HEK293 (cell line): Measurements from ENCODE around the gene CRIM1.

ENCODE experiments used
- CTCF ChIA-PET: fragments of 350-600 bp; formaldehyde crosslinking; extraction: SDS; loops from one replicate; lab custom pipeline; 2021; ENCODE audit warnings: antibody characterized with exemption; lab: Yijun Ruan, JAX
- POLR2A ChIA-PET: fragments of 300-600 bp; formaldehyde crosslinking; extraction: SDS; loops from one replicate; lab custom pipeline; 2020; ENCODE audit warnings: antibody characterized with exemption, inconsistent platforms; lab: Yijun Ruan, JAX
- H3K27ac ChIP-seq: fragments of 200-500 bp; sonication (Bioruptor generic); 2 replicates; pipeline ENCODE4 v1.5.1; 2014; ENCODE audit warnings: low read depth, low read length, control low read depth, inconsistent platforms; ENCODE audit errors: extremely low read depth
- H3K36me3 ChIP-seq, 2 experiments: fragments of 200-500 bp in 1 of 2; sonication (Bioruptor generic) in 1 of 2; 1 replicate in 1 of 2; 2 replicates in 1 of 2; pipeline ENCODE4 v1.5.1; 2014 to 2017; ENCODE audit warnings: inconsistent platforms in 2 of 2, low read length in 2 of 2; ENCODE audit not compliant: control insufficient read depth in 2 of 2, insufficient read depth in 1 of 2
- H3K4me1 ChIP-seq: fragments of 200-500 bp; sonication (Bioruptor generic); 2 replicates; pipeline ENCODE4 v1.5.1; 2014; ENCODE audit warnings: mild to moderate bottlenecking, low read length, inconsistent platforms; ENCODE audit not compliant: control insufficient read depth, insufficient read depth
- H3K4me3 ChIP-seq: 2 replicates; pipeline ENCODE4 v1.5.1; 2011; ENCODE audit warnings: low read depth, mild to moderate bottlenecking, control low read depth, low read length, moderate library complexity
- H3K9me3 ChIP-seq: fragments of 200-500 bp; sonication (Bioruptor generic); 2 replicates; pipeline ENCODE4 v1.5.1; 2014; ENCODE audit warnings: low read depth, low read length, inconsistent platforms; ENCODE audit not compliant: control insufficient read depth, insufficient read depth
- KLF1 ChIP-seq: fragments of 450-650 bp; formaldehyde crosslinking; IDR thresholded peaks from 2 replicates; pipeline ENCODE4 v1.5.1; 2016; ENCODE audit warnings: missing biosample characterization, missing genetic modification characterization
- MZF1 ChIP-seq: fragments of 450-650 bp; formaldehyde crosslinking; IDR thresholded peaks from 2 replicates; pipeline ENCODE4 v1.5.1; 2017; ENCODE audit warnings: missing biosample characterization, missing genetic modification characterization, borderline replicate concordance
- SCRT1 ChIP-seq: fragments of 450-650 bp; formaldehyde crosslinking; IDR thresholded peaks from 2 replicates; pipeline ENCODE4 v1.5.1; 2016; ENCODE audit warnings: missing biosample characterization, missing genetic modification characterization, borderline replicate concordance
- SCRT2 ChIP-seq: fragments of 450-650 bp; formaldehyde crosslinking; IDR thresholded peaks from 2 replicates; pipeline ENCODE4 v1.5.1; 2016; ENCODE audit warnings: missing biosample characterization, missing genetic modification characterization
- TRIM28 ChIP-seq: IDR thresholded peaks from 2 replicates; pipeline ENCODE4 v1.6.1; 2011; ENCODE audit warnings: low read length, control low read depth, borderline replicate concordance
- ZBTB20 ChIP-seq: fragments of 450-650 bp; formaldehyde crosslinking; IDR thresholded peaks from 2 replicates; pipeline ENCODE4 v1.5.1; 2016; ENCODE audit warnings: missing biosample characterization, missing genetic modification characterization
- ZNF2 ChIP-seq: fragments of 450-650 bp; formaldehyde crosslinking; IDR thresholded peaks from 2 replicates; pipeline ENCODE4 v1.5.1; 2016; ENCODE audit warnings: missing biosample characterization, missing genetic modification characterization
- ZNF335 ChIP-seq: fragments of 450-650 bp; formaldehyde crosslinking; conservative IDR thresholded peaks from 2 replicates; pipeline ENCODE4 v1.5.1; 2016; ENCODE audit warnings: missing biosample characterization, missing genetic modification characterization
- ZNF362 ChIP-seq: fragments of 450-650 bp; formaldehyde crosslinking; IDR thresholded peaks from 2 replicates; pipeline ENCODE4 v1.5.1; 2016; ENCODE audit warnings: missing biosample characterization, missing genetic modification characterization
- ZNF394 ChIP-seq: fragments of 450-650 bp; formaldehyde crosslinking; IDR thresholded peaks from 2 replicates; pipeline ENCODE4 v1.5.1; 2016; ENCODE audit warnings: missing biosample characterization, missing genetic modification characterization, mild to moderate bottlenecking, moderate library complexity, borderline replicate concordance
- ZNF747 ChIP-seq: fragments of 450-650 bp; formaldehyde crosslinking; IDR thresholded peaks from 2 replicates; pipeline ENCODE4 v1.5.1; 2016; ENCODE audit warnings: missing biosample characterization, missing genetic modification characterization
- TF ChIP-seq, protein P1 (sequence below): fragments of 450-650 bp; formaldehyde crosslinking; IDR thresholded peaks from 2 replicates; pipeline ENCODE4 v1.5.1; 2016; ENCODE audit warnings: missing biosample characterization, missing genetic modification characterization, low read depth
- TF ChIP-seq, protein P2 (sequence below): fragments of 450-650 bp; formaldehyde crosslinking; conservative IDR thresholded peaks from 2 replicates; pipeline ENCODE4 v1.5.1; 2016; ENCODE audit warnings: low read depth, missing biosample characterization, missing genetic modification characterization
- TF ChIP-seq, protein P3 (sequence below): fragments of 450-650 bp; formaldehyde crosslinking; IDR thresholded peaks from 2 replicates; pipeline ENCODE4 v1.5.1; 2016; ENCODE audit warnings: missing biosample characterization, missing genetic modification characterization

CRIM1 gene

GRCh38 chr2:36376319-36376765 lies 20.8 kb downstream of the CRIM1 start (continued):
- TF ChIP-seq, protein P1, sequence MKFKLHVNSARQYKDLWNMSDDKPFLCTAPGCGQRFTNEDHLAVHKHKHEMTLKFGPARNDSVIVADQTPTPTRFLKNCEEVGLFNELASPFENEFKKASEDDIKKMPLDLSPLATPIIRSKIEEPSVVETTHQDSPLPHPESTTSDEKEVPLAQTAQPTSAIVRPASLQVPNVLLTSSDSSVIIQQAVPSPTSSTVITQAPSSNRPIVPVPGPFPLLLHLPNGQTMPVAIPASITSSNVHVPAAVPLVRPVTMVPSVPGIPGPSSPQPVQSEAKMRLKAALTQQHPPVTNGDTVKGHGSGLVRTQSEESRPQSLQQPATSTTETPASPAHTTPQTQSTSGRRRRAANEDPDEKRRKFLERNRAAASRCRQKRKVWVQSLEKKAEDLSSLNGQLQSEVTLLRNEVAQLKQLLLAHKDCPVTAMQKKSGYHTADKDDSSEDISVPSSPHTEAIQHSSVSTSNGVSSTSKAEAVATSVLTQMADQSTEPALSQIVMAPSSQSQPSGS (tag by site-specific recombination) = no peak
- no peak for TF ChIP-seq ZNF2 (tag by site-specific recombination)
- TF ChIP-seq ZNF747 (tag by site-specific recombination) = no peak
- TF ChIP-seq ZNF394 (tag by site-specific recombination) = no peak
- no peak for TF ChIP-seq KLF1 (tag by site-specific recombination)
- 0 out of 2 replicates have a peak, but pooled peaks have one; percentile 42 for TF ChIP-seq ZBTB20
- no peak for TF ChIP-seq ZNF335 (tag by site-specific recombination)
- TF ChIP-seq TRIM28 = no peak

DNA sequence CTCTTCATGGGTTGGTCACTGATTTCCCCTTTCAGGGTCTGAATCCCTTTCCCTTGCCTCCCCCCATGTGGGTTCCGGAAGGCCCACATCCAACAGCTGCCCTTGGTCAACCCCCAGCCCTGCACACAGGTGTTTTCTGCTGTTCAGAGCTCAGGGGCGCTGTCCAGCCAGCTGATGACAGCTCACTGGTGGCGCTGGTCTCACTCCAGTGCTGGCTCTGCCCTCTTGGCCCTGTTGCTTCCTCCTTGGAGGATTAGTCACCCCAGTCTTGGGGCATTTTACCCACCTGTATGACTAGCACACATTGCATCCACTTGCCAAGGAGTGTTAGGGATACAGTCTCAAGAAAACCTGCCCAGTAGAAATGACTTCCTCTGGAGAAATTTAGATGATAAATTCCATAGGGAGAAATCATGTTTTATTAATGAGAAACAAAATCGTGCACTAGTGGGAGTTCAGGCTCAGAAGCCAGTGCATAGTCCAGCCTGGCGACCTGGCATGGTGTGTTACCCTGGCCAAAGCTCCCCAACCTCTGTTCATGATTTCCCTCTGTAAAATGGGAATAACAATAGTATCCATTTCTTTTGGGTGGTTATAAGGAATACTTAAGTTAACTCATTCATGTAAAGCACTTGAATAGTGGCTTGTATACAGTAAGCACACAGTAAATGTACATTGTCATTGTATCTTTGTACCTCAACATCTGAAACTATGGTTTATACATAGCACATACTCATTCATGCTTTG lies 21.6 kb downstream of the CRIM1 start:
- CTCF ChIA-PET = interaction anchor here (0.7 to 1.2 kb wide), 5 partner anchors 10 to 83 kb away, joined by 3 to 4 read pairs (median 3); no protein-coding TSS in a partner anchor
- peak; percentile 90 for TF ChIP-seq SCRT2 (tag by site-specific recombination)
- TF ChIP-seq, protein P2, sequence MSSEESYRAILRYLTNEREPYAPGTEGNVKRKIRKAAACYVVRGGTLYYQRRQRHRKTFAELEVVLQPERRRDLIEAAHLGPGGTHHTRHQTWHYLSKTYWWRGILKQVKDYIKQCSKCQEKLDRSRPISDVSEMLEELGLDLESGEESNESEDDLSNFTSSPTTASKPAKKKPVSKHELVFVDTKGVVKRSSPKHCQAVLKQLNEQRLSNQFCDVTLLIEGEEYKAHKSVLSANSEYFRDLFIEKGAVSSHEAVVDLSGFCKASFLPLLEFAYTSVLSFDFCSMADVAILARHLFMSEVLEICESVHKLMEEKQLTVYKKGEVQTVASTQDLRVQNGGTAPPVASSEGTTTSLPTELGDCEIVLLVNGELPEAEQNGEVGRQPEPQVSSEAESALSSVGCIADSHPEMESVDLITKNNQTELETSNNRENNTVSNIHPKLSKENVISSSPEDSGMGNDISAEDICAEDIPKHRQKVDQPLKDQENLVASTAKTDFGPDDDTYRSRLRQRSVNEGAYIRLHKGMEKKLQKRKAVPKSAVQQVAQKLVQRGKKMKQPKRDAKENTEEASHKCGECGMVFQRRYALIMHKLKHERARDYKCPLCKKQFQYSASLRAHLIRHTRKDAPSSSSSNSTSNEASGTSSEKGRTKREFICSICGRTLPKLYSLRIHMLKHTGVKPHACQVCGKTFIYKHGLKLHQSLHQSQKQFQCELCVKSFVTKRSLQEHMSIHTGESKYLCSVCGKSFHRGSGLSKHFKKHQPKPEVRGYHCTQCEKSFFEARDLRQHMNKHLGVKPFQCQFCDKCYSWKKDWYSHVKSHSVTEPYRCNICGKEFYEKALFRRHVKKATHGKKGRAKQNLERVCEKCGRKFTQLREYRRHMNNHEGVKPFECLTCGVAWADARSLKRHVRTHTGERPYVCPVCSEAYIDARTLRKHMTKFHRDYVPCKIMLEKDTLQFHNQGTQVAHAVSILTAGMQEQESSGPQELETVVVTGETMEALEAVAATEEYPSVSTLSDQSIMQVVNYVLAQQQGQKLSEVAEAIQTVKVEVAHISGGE = no peak
- TF ChIP-seq, protein P3, sequence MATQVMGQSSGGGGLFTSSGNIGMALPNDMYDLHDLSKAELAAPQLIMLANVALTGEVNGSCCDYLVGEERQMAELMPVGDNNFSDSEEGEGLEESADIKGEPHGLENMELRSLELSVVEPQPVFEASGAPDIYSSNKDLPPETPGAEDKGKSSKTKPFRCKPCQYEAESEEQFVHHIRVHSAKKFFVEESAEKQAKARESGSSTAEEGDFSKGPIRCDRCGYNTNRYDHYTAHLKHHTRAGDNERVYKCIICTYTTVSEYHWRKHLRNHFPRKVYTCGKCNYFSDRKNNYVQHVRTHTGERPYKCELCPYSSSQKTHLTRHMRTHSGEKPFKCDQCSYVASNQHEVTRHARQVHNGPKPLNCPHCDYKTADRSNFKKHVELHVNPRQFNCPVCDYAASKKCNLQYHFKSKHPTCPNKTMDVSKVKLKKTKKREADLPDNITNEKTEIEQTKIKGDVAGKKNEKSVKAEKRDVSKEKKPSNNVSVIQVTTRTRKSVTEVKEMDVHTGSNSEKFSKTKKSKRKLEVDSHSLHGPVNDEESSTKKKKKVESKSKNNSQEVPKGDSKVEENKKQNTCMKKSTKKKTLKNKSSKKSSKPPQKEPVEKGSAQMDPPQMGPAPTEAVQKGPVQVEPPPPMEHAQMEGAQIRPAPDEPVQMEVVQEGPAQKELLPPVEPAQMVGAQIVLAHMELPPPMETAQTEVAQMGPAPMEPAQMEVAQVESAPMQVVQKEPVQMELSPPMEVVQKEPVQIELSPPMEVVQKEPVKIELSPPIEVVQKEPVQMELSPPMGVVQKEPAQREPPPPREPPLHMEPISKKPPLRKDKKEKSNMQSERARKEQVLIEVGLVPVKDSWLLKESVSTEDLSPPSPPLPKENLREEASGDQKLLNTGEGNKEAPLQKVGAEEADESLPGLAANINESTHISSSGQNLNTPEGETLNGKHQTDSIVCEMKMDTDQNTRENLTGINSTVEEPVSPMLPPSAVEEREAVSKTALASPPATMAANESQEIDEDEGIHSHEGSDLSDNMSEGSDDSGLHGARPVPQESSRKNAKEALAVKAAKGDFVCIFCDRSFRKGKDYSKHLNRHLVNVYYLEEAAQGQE = peak; percentile 91
- H3K27ac ChIP-seq = no peak overlapping the region

DNA sequence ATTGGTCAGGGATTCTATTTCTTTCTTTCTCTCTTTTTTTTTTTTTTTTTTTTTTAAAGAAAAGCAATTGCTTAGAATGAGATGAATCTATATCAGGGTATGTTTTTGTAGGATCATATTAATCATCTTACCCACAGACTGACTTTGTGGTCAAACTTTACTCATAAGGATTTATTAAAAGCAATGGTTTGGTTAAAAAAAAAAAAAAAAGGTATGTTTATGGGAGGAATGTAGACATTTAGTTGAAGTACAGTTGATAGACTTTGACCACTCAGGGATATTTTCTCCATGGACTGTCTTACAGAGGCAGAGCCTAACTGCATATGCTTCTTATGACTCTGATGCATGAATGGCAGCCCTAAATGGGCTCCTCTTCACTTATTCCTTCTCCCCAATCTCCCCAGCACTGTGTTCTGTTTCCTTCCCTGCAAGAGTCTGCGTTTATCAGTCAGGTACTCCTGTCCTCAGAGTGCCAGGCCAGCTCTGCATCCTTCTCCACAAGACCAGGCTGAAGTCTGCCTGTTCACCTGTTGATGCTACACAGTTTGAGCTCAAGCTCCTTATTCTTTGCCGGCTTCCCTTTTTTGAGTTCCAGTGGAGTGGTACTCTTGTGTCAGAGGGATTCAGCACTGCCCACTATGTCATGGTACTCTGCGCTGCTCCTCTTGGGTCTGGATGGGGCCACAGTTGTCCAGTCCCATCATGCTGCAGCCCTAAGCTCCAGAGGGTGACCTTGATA lies 24.3 kb downstream of the CRIM1 start:
- no peaks in the 10 kb centered on the region for H3K36me3 ChIP-seq
- CTCF ChIA-PET = no interaction called here
- H3K4me1 ChIP-seq = peaks cover 9% of the 10 kb centered on the region
- TF ChIP-seq ZNF362 (tag by site-specific recombination) (0 out of 2 replicates have a peak, but pooled peaks have one; percentile 34), SCRT2 (tag by site-specific recombination) (peak; percentile 93), SCRT1 (peak; percentile 58; the same call in 1 of the 2 replicates), MZF1 (tag by site-specific recombination) (no peak)
- POLR2A ChIA-PET = interaction anchor here (0.6 kb wide), 1 partner anchor 78 kb away, joined by 4 read pairs; no protein-coding TSS in a partner anchor
- no peak overlapping the region for H3K27ac ChIP-seq
- H3K9me3 ChIP-seq = no peaks in the 10 kb centered on the region
- H3K4me3 ChIP-seq = no peak overlapping the region

More for the DNA sequence above, 21.6 kb downstream of the CRIM1 start:
- POLR2A ChIA-PET = no interaction called here
- Histone ChIP-seq H3K4me1 (peaks cover 26% of the 10 kb centered on the region), H3K9me3 (no peaks in the 10 kb centered on the region), H3K4me3 (no peak overlapping the region), H3K36me3 (no peaks in the 10 kb centered on the region)
